IMR-90 (cell line): ENCODE results near the gene NARF. TPM values are rescaled to one million over a fixed set of nuclear protein-coding genes. Genes with fewer than 3 reads are reported as not detected.

ENCODE experiments used
- ATAC-seq: fragments of 200-7000 bp; cut with Tn5 transposase; 2 replicates; pipeline ENCODE4 v1.9.1; 2020; ENCODE audit warnings: low read depth, mild to moderate bottlenecking, moderate library complexity
- BruUV-seq: library from RNA; stranded (reverse); fragments of 400-500 nt; replicated peaks from 2 replicates; lab custom pipeline; 2021; lab: Mats Ljungman, UMichigan
- CTCF ChIA-PET: fragments of 300-600 bp; formaldehyde crosslinking; extraction: SDS; loops from one replicate; lab custom pipeline; 2021; ENCODE audit warnings: antibody characterized with exemption; lab: Yijun Ruan, JAX
- POLR2A ChIA-PET: fragments of 300-600 bp; sonication (Branson Sonifier 250); formaldehyde crosslinking; loops from one replicate; lab custom pipeline; 2022; ENCODE audit warnings: antibody characterized with exemption; ENCODE audit not compliant: unreplicated experiment; lab: Charles Lee
- DNase-seq: peaks from one replicate; pipeline ENCODE4 v3.0.0; 2013
- H2AFZ ChIP-seq: replicated peaks from 2 replicates; pipeline ENCODE3; 2013; ENCODE audit warnings: low read length, mild to moderate bottlenecking; ENCODE audit not compliant: poor library complexity
- H2AK5ac ChIP-seq: 2 replicates; pipeline ENCODE4 v1.6.1; 2013; ENCODE audit warnings: low read depth, low read length, inconsistent platforms
- H2AK9ac ChIP-seq: replicated peaks from 2 replicates; pipeline ENCODE3; 2013; ENCODE audit warnings: mild to moderate bottlenecking, low read depth, low read length, moderate library complexity; ENCODE audit not compliant: poor library complexity
- H2BK120ac ChIP-seq: 2 replicates; pipeline ENCODE4 v1.6.1; 2013; ENCODE audit warnings: low read depth, low read length, inconsistent platforms
- H2BK15ac ChIP-seq: 3 replicates; pipeline ENCODE4 v1.6.1; 2013; ENCODE audit warnings: low read depth, low read length, inconsistent platforms
- H2BK20ac ChIP-seq: 2 replicates; pipeline ENCODE4 v1.6.1; 2013; ENCODE audit warnings: low read depth, mild to moderate bottlenecking, inconsistent platforms, low read length, moderate library complexity
- H2BK5ac ChIP-seq: 2 replicates; pipeline ENCODE4 v1.6.1; 2013; ENCODE audit warnings: mild to moderate bottlenecking, low read depth, low read length, inconsistent platforms; ENCODE audit not compliant: poor library complexity, severe bottlenecking
- H3K14ac ChIP-seq: replicated peaks from 2 replicates; pipeline ENCODE4 v1.6.1; 2013; ENCODE audit warnings: low read depth, low read length, inconsistent platforms
- H3K18ac ChIP-seq: 2 replicates; pipeline ENCODE4 v1.6.1; 2013; ENCODE audit warnings: low read depth, low read length, control low read depth
- H3K23ac ChIP-seq: 2 replicates; pipeline ENCODE4 v1.6.1; 2013; ENCODE audit warnings: low read depth, low read length, inconsistent platforms
- H3K27ac ChIP-seq: 2 replicates; pipeline ENCODE4 v1.5.1; 2013; ENCODE audit warnings: mild to moderate bottlenecking, control low read depth, low read length; ENCODE audit not compliant: insufficient read depth
- H3K27me3 ChIP-seq: 2 replicates; pipeline ENCODE4 v1.6.1; 2013; ENCODE audit warnings: low read length; ENCODE audit not compliant: control insufficient read depth, insufficient read depth
- H3K36me3 ChIP-seq: 2 replicates; pipeline ENCODE4 v1.6.1; 2013; ENCODE audit warnings: low read length, mixed read lengths; ENCODE audit not compliant: control insufficient read depth, insufficient read depth
- H3K4ac ChIP-seq: 2 replicates; pipeline ENCODE4 v1.6.1; 2013; ENCODE audit warnings: low read depth, low read length, inconsistent platforms
- H3K4me1 ChIP-seq: 2 replicates; pipeline ENCODE4 v1.6.1; 2013; ENCODE audit warnings: low read length, mixed read lengths; ENCODE audit not compliant: control insufficient read depth, insufficient read depth
- H3K4me2 ChIP-seq: 2 replicates; pipeline ENCODE4 v1.6.1; 2013; ENCODE audit warnings: low read depth, mild to moderate bottlenecking, control low read depth, low read length, moderate library complexity
- H3K4me3 ChIP-seq: 2 replicates; pipeline ENCODE4 v1.5.1; 2013; ENCODE audit warnings: low read depth, mild to moderate bottlenecking, control low read depth, low read length, moderate library complexity; ENCODE audit not compliant: insufficient read depth
- H3K56ac ChIP-seq: 2 replicates; pipeline ENCODE4 v1.6.1; 2013; ENCODE audit warnings: low read length, inconsistent platforms; ENCODE audit not compliant: insufficient read depth; ENCODE audit errors: extremely low read depth
- H3K79me1 ChIP-seq, 2 experiments: 2 replicates each; pipeline ENCODE4 v1.6.1; 2013; ENCODE audit warnings: low read length in 2 of 2, inconsistent platforms in 1 of 2, low read depth in 1 of 2
- H3K9ac ChIP-seq: 2 replicates; pipeline ENCODE4 v1.6.1; 2013; ENCODE audit warnings: low read depth, low read length, control low read depth
- H3K9me1 ChIP-seq: 2 replicates; pipeline ENCODE4 v1.6.1; 2013; ENCODE audit warnings: low read length, inconsistent platforms; ENCODE audit not compliant: insufficient read depth
- H3K9me3 ChIP-seq: 2 replicates; pipeline ENCODE4 v1.6.1; 2013; ENCODE audit warnings: low read length; ENCODE audit not compliant: control insufficient read depth, insufficient read depth
- H4K20me1 ChIP-seq: 2 replicates; pipeline ENCODE4 v1.6.1; 2013; ENCODE audit warnings: low read length, inconsistent platforms; ENCODE audit not compliant: insufficient read depth
- H4K5ac ChIP-seq: 2 replicates; pipeline ENCODE4 v1.6.1; 2013; ENCODE audit warnings: mild to moderate bottlenecking, low read depth, low read length, control low read depth
- H4K8ac ChIP-seq, 2 experiments: 2 replicates each; pipeline ENCODE4 v1.6.1; 2013; ENCODE audit warnings: low read depth in 2 of 2, low read length in 2 of 2, control low read depth in 1 of 2, inconsistent platforms in 1 of 2
- H4K91ac ChIP-seq: 2 replicates; pipeline ENCODE4 v1.6.1; 2013; ENCODE audit warnings: low read depth, low read length, inconsistent platforms; ENCODE audit not compliant: insufficient read depth
- CEBPB ChIP-seq: IDR thresholded peaks from 2 replicates; pipeline ENCODE4 v1.6.1; 2012; ENCODE audit warnings: low read depth, low read length, improper control_type of control experiment
- CTCF ChIP-seq: conservative IDR thresholded peaks from 2 replicates; pipeline ENCODE4 v1.5.1; 2012; ENCODE audit warnings: mild to moderate bottlenecking, low read depth, low read length, improper control_type of control experiment
- ELK1 ChIP-seq: fragments of 150-350 bp; IDR thresholded peaks from 2 replicates; pipeline ENCODE4 v1.6.1; 2016; ENCODE audit warnings: low read depth, mild to moderate bottlenecking, low read length, moderate library complexity, borderline replicate concordance
- MAFK ChIP-seq: IDR thresholded peaks from 2 replicates; pipeline ENCODE4 v1.6.1; 2012; ENCODE audit warnings: low read depth, low read length, improper control_type of control experiment
- MXI1 ChIP-seq: IDR thresholded peaks from 2 replicates; pipeline ENCODE4 v1.6.1; 2012; ENCODE audit warnings: low read depth, mild to moderate bottlenecking, low read length, moderate library complexity, borderline replicate concordance
- WGBS, 2 experiments: methylation state at CpG; one replicate each; pipeline versions ENCODE4 v1.1.5 to v1.1.7; 2013; ENCODE audit warnings: missing lambda C conversion rate in 2 of 2; ENCODE audit not compliant: insufficient read length in 1 of 2; ENCODE audit errors: extremely low coverage in 2 of 2; 5-methylcytosine and 5-hydroxymethylcytosine counted together
- dilution Hi-C: fragments of 300-500 bp; cut with HindIII; formaldehyde crosslinking; loops from one replicate; pipeline ENCODE4 v1.14.3; 2018; ENCODE audit warnings: low sequenced_read_pairs; ENCODE audit not compliant: unreplicated experiment
- in situ Hi-C: fragments of 300-500 bp; cut with MboI; formaldehyde crosslinking; loops from 3 replicates; pipeline ENCODE4 v1.14.3; 2019; ENCODE audit warnings: low sequenced_read_pairs, inconsistent platforms, mixed read lengths
- intact Hi-C: fragments of 100-400 bp; cut with micrococcal nuclease; formaldehyde crosslinking; loops from 2 replicates; pipeline ENCODE4 v1.10.0; 2022
- polyA plus RNA-seq, 3 experiments: library from polyadenylated mRNA; depleted of rRNA; stranded (reverse); fragments of >200 nt; gene quantifications; 2 replicates each; pipeline ENCODE4 v1.2.3, GENCODE V29; 2012; ENCODE audit warnings: low replicate concordance in 1 of 3
- total RNA-seq: library from RNA; depleted of rRNA; stranded (reverse); fragments of >200 nt; gene quantifications from 2 replicates; pipeline ENCODE4 v1.2.3, GENCODE V29; 2012

Gene NARF
- total and polyA plus RNA-seq, 2 of the 4 experiments (the other 2 are of a cell fraction): 83.7 to 94.8 TPM

- H3K27ac ChIP-seq: no peak overlapping the region
Observed at GRCh38 chr17:82408938-82409318, 49.6 kb upstream of the NARF start.

More at GRCh38 chr17:82408938-82409318, 49.6 kb upstream of the NARF start:
- Histone ChIP-seq H4K20me1 (peaks cover 2% of the 10 kb centered on the region), H3K23ac (no peak overlapping the region), H2BK5ac (no peak overlapping the region), H4K5ac (no peak overlapping the region), H4K8ac (no peak overlapping the region), H3K18ac (no peak overlapping the region), H3K36me3 (peaks cover under 1% of the 10 kb centered on the region; the same call in 1 of the 2 replicates), H3K56ac (no peak overlapping the region), H2BK15ac (no peak overlapping the region), H3K9ac (no peak overlapping the region), H2BK120ac (no peak overlapping the region), H3K27me3 (no peaks in the 10 kb centered on the region), H3K9me1 (no peaks in the 10 kb centered on the region), H2AFZ (no peak overlapping the region), H3K4ac (no peak overlapping the region), H4K91ac (no peak overlapping the region), H2AK9ac (no peak overlapping the region), H2AK5ac (no peak overlapping the region), H2BK20ac (no peak overlapping the region), H3K14ac (no peak overlapping the region), H3K79me1 (peaks cover 0 to 10% of the 10 kb centered on the region in 2 experiments; a peak in 2 of 4 replicates), H3K4me3 (no peak overlapping the region), H3K4me2 (no peak overlapping the region), H3K9me3 (no peaks in the 10 kb centered on the region), H3K4me1 (no peaks in the 10 kb centered on the region)
- DNase-seq (no peak), ATAC-seq (no peak)
- no TSS peak for BruUV-seq
- TF ChIP-seq CEBPB (no peak), CTCF (no peak), MXI1 (no peak), ELK1 (no peak), MAFK (no peak)
- WGBS, 2 experiments: 100% methylated on average over 2 of the region's 21 CpGs; no CpG with 5 or more reads in 1 of the 2 experiments
- intact Hi-C loops: no loop called here
- POLR2A ChIA-PET: no interaction called here
- in situ Hi-C loops: loop anchor here (5.0 kb wide), 1 partner anchor 57 kb away; no protein-coding TSS in a partner anchor
- dilution Hi-C loops: no loop called here
- CTCF ChIA-PET: no interaction called here
